H9 (cell line): Measurements from ENCODE around the gene NHS. TPM values are rescaled to one million over a fixed set of nuclear protein-coding genes. Genes with fewer than 3 reads are reported as not detected.

Experiments used
- DNase-seq: peaks from one replicate; pipeline ENCODE4 v3.0.0-alpha.2; 2017
- H2AFZ ChIP-seq: one replicate; pipeline ENCODE4 v1.6.1; 2013; ENCODE audit warnings: mild to moderate bottlenecking, low read length, control low read depth, moderate library complexity
- H2AK5ac ChIP-seq: 2 replicates; pipeline ENCODE4 v1.6.1; 2013; ENCODE audit warnings: low read length, control low read depth, mixed read lengths; ENCODE audit not compliant: insufficient read length
- H2BK120ac ChIP-seq: one replicate; pipeline ENCODE4 v1.6.1; 2013; ENCODE audit warnings: low read depth, mild to moderate bottlenecking, low read length, control low read depth, inconsistent platforms; ENCODE audit not compliant: poor library complexity, severe bottlenecking
- H2BK12ac ChIP-seq: 2 replicates; pipeline ENCODE4 v1.6.1; 2013; ENCODE audit warnings: low read length, control low read depth, mixed read lengths, low read depth; ENCODE audit not compliant: insufficient read length
- H2BK15ac ChIP-seq: 2 replicates; pipeline ENCODE4 v1.6.1; 2013; ENCODE audit warnings: low read depth, low read length, control low read depth
- H2BK20ac ChIP-seq: one replicate; pipeline ENCODE4 v1.6.1; 2013; ENCODE audit warnings: low read depth, mild to moderate bottlenecking, low read length, control low read depth, inconsistent platforms; ENCODE audit not compliant: poor library complexity, severe bottlenecking
- H2BK5ac ChIP-seq: 2 replicates; pipeline ENCODE4 v1.6.1; 2013; ENCODE audit warnings: low read length, control low read depth, mixed read lengths; ENCODE audit not compliant: insufficient read length
- H3K14ac ChIP-seq: 2 replicates; pipeline ENCODE4 v1.6.1; 2013; ENCODE audit warnings: low read length, control low read depth; ENCODE audit not compliant: insufficient read depth
- H3K18ac ChIP-seq: 2 replicates; pipeline ENCODE4 v1.6.1; 2013; ENCODE audit warnings: low read depth, mild to moderate bottlenecking, mixed read lengths, low read length, control low read depth; ENCODE audit not compliant: insufficient read length
- H3K23ac ChIP-seq: 2 replicates; pipeline ENCODE4 v1.6.1; 2013; ENCODE audit warnings: low read length, control low read depth, mixed read lengths, low read depth; ENCODE audit not compliant: insufficient read length
- H3K23me2 ChIP-seq: 2 replicates; pipeline ENCODE4 v1.6.1; 2013; ENCODE audit warnings: low read depth, mild to moderate bottlenecking, mixed read lengths, low read length, control low read depth; ENCODE audit not compliant: insufficient read length, poor library complexity, severe bottlenecking
- H3K27ac ChIP-seq: 2 replicates; pipeline ENCODE4 v1.5.1; 2013; ENCODE audit warnings: low read length, control low read depth, mixed read lengths, low read depth; ENCODE audit not compliant: insufficient read length
- H3K27me3 ChIP-seq: 2 replicates; pipeline ENCODE4 v1.6.1; 2013; ENCODE audit warnings: low read length, control low read depth, inconsistent platforms; ENCODE audit not compliant: insufficient read depth
- H3K4ac ChIP-seq: 2 replicates; pipeline ENCODE4 v1.6.1; 2013; ENCODE audit warnings: low read depth, mild to moderate bottlenecking, control low read depth, inconsistent platforms, low read length, moderate library complexity
- H3K4me1 ChIP-seq: 2 replicates; pipeline ENCODE4 v1.6.1; 2013; ENCODE audit warnings: low read length, control low read depth, inconsistent platforms; ENCODE audit not compliant: insufficient read depth
- H3K4me2 ChIP-seq: 2 replicates; pipeline ENCODE4 v1.6.1; 2013; ENCODE audit warnings: low read length, control low read depth, mixed read lengths; ENCODE audit not compliant: insufficient read length, insufficient read depth
- H3K56ac ChIP-seq: 2 replicates; pipeline ENCODE4 v1.6.1; 2013; ENCODE audit warnings: low read depth, mild to moderate bottlenecking, mixed read lengths, low read length, control low read depth; ENCODE audit not compliant: insufficient read length
- H3K79me1 ChIP-seq: 2 replicates; pipeline ENCODE4 v1.6.1; 2013; ENCODE audit warnings: low read depth, mild to moderate bottlenecking, moderate library complexity, low read length, control low read depth, inconsistent platforms; ENCODE audit not compliant: insufficient read depth, poor library complexity, severe bottlenecking
- H3K79me2 ChIP-seq: 2 replicates; pipeline ENCODE4 v1.6.1; 2013; ENCODE audit warnings: low read length, control low read depth, inconsistent platforms; ENCODE audit not compliant: insufficient read depth
- H3K9ac ChIP-seq: 2 replicates; pipeline ENCODE4 v1.6.1; 2013; ENCODE audit warnings: low read length, control low read depth, mixed read lengths; ENCODE audit not compliant: insufficient read length; ENCODE audit errors: extremely low read depth
- H3K9me3 ChIP-seq: one replicate; pipeline ENCODE4 v1.6.1; 2013; ENCODE audit warnings: low read depth, low read length, inconsistent platforms; ENCODE audit not compliant: control insufficient read depth
- H3T11ph ChIP-seq: one replicate; pipeline ENCODE4 v1.6.1; 2013; ENCODE audit warnings: mild to moderate bottlenecking, low read length, control low read depth, inconsistent platforms
- H4K20me1 ChIP-seq: one replicate; pipeline ENCODE4 v1.6.1; 2013; ENCODE audit not compliant: control insufficient read depth, insufficient read length, insufficient read depth
- H4K5ac ChIP-seq: 2 replicates; pipeline ENCODE4 v1.6.1; 2013; ENCODE audit warnings: low read depth, mild to moderate bottlenecking, mixed read lengths, low read length, control low read depth; ENCODE audit not compliant: insufficient read length
- H4K8ac ChIP-seq: replicated peaks from 2 replicates; pipeline ENCODE4 v1.6.1; 2013; ENCODE audit warnings: low read length, control low read depth, mixed read lengths, low read depth; ENCODE audit not compliant: insufficient read length
- H4K91ac ChIP-seq: 2 replicates; pipeline ENCODE4 v1.6.1; 2013; ENCODE audit warnings: low read depth, mild to moderate bottlenecking, moderate library complexity, mixed read lengths, low read length, control low read depth; ENCODE audit not compliant: insufficient read length
- H3K27ac Mint-ChIP-seq, 3 experiments: 2 replicates in 2 of 3; 3 replicates in 1 of 3; pipeline ENCODE4 v1.8.0; 2020 to 2021; ENCODE audit warnings: mixed read lengths in 3 of 3, mild to moderate bottlenecking in 1 of 3, moderate library complexity in 1 of 3
- H3K27me3 Mint-ChIP-seq: 2 replicates; pipeline ENCODE4 v1.8.0; 2021; ENCODE audit warnings: low read depth, mild to moderate bottlenecking, moderate library complexity, mixed read lengths
- H3K36me3 Mint-ChIP-seq, 3 experiments: 2 replicates in 2 of 3; 3 replicates in 1 of 3; pipeline ENCODE4 v1.8.0; 2020 to 2021; ENCODE audit warnings: low read depth in 3 of 3, mixed read lengths in 3 of 3; ENCODE audit not compliant: insufficient read depth in 1 of 3
- H3K4me1 Mint-ChIP-seq, 2 experiments: 2 replicates each; pipeline ENCODE4 v1.8.0; 2020; ENCODE audit warnings: mixed read lengths in 2 of 2
- H3K4me3 Mint-ChIP-seq, 2 experiments: 2 replicates in 1 of 2; 3 replicates in 1 of 2; pipeline ENCODE4 v1.8.0; 2020 to 2021; ENCODE audit warnings: mild to moderate bottlenecking in 2 of 2, mixed read lengths in 2 of 2, moderate library complexity in 1 of 2
- H3K9me3 Mint-ChIP-seq, 2 experiments: 2 replicates in 1 of 2; 3 replicates in 1 of 2; pipeline ENCODE4 v1.8.0; 2020; ENCODE audit warnings: mild to moderate bottlenecking in 2 of 2, mixed read lengths in 2 of 2, moderate library complexity in 1 of 2
- CTCF ChIP-seq: fragments of 200-600 bp; sonication (generic); conservative IDR thresholded peaks from 3 replicates; pipeline ENCODE4 v1.8.0; 2021; ENCODE audit warnings: antibody characterized with exemption, mild to moderate bottlenecking
- WGBS: extraction: QIAGEN DNeasy Blood & Tissue Kit; methylation state at CpG from one replicate; pipeline ENCODE4 v1.1.7; 2013; ENCODE audit warnings: missing lambda C conversion rate, low lambda C conversion rate, mixed read lengths; ENCODE audit not compliant: insufficient read length; ENCODE audit errors: extremely low coverage; 5-methylcytosine and 5-hydroxymethylcytosine counted together
- total RNA-seq: library from RNA; stranded (reverse); gene quantifications from 2 replicates; pipeline ENCODE4 v1.2.1, GENCODE V29; 2021

The NHS gene
- total RNA-seq, 1 experiment from 2014 or later: 8.7 TPM

GRCh38 chrX:17610788-17611187 lies 235.8 kb downstream of the NHS start:
- Histone ChIP-seq H4K5ac (no peak overlapping the region), H3K18ac (no peak overlapping the region), H2BK12ac (no peak overlapping the region), H3K4me1 (peaks cover 1% of the 10 kb centered on the region; the same call in 1 of the 2 replicates), H2AFZ (no peak overlapping the region), H2BK120ac (no peak overlapping the region), H4K91ac (no peak overlapping the region), H3K14ac (no peak overlapping the region), H3K27me3 (no peaks in the 10 kb centered on the region), H2BK5ac (no peak overlapping the region), H2AK5ac (no peak overlapping the region), H4K8ac (no peak overlapping the region), H3K23ac (no peak overlapping the region), H4K20me1 (no peaks in the 10 kb centered on the region), H3T11ph (no peak overlapping the region), H3K79me1 (no peaks in the 10 kb centered on the region), H2BK20ac (no peak overlapping the region), H3K56ac (no peak overlapping the region), H3K27ac (no peak overlapping the region), H3K9me3 (peaks cover 5% of the 10 kb centered on the region), H3K79me2 (no peaks in the 10 kb centered on the region), H3K4me2 (no peak overlapping the region), H2BK15ac (no peak overlapping the region), H3K4ac (no peak overlapping the region), H3K9ac (no peak overlapping the region), H3K23me2 (no peaks in the 10 kb centered on the region)
- DNase-seq: no peak
- H3K4me3 Mint-ChIP-seq: no peak overlapping the region
- H3K4me1 Mint-ChIP-seq: peaks cover 33 to 34% of the 10 kb centered on the region in 2 experiments
- WGBS: no CpG with 5 or more reads among the region's 5 CpGs
- H3K27ac Mint-ChIP-seq: no peak overlapping the region
- no peaks in the 10 kb centered on the region for H3K9me3 Mint-ChIP-seq
- H3K27me3 Mint-ChIP-seq: peaks cover 7% of the 10 kb centered on the region
- no peaks in the 10 kb centered on the region for H3K36me3 Mint-ChIP-seq
- no peak for TF ChIP-seq CTCF
